Lower leg skin (tissue), 3 donors: ENCODE measurements around the gene PDE1C.

ENCODE experiments used
- POLR2A ChIP-seq, 2 donors: fragments of 450-650 bp; IDR thresholded peaks; one replicate each; pipeline ENCODE4 v1.6.1; 2016 to 2017; ENCODE audit warnings: antibody characterized with exemption in 2 of 2, mild to moderate bottlenecking in 1 of 2, moderate library complexity in 1 of 2
- TF ChIP-seq, protein P1 (sequence below), 3 donors: fragments of 450-650 bp; IDR thresholded peaks; one replicate each; pipeline ENCODE4 v1.5.1; 2016; ENCODE audit warnings: antibody characterized with exemption in 3 of 3, mild to moderate bottlenecking in 3 of 3, moderate library complexity in 2 of 3

DNA sequence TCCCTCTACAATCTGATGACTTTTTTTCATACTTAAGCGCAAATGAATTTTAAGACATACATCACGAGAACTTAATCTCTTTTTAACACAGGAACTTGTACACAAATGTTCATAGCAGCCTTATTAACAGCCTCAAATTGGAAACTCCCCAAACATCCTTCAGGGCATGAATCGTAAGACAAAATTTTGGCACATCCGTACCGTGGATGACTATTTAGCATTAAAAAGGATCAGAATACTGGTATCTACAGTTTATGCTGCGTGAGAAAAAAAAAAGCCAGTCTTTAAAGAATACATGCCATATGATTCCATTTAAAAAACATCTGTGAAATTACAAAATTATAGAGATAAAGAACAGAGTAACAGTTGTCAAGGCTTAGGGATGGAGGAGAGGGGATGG is 46.8 kb downstream of the PDE1C start:
- TF ChIP-seq, protein P1, sequence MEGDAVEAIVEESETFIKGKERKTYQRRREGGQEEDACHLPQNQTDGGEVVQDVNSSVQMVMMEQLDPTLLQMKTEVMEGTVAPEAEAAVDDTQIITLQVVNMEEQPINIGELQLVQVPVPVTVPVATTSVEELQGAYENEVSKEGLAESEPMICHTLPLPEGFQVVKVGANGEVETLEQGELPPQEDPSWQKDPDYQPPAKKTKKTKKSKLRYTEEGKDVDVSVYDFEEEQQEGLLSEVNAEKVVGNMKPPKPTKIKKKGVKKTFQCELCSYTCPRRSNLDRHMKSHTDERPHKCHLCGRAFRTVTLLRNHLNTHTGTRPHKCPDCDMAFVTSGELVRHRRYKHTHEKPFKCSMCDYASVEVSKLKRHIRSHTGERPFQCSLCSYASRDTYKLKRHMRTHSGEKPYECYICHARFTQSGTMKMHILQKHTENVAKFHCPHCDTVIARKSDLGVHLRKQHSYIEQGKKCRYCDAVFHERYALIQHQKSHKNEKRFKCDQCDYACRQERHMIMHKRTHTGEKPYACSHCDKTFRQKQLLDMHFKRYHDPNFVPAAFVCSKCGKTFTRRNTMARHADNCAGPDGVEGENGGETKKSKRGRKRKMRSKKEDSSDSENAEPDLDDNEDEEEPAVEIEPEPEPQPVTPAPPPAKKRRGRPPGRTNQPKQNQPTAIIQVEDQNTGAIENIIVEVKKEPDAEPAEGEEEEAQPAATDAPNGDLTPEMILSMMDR (IDR thresholded peaks at IDR 0.05) = no peak
- TF ChIP-seq POLR2A (IDR thresholded peaks at IDR 0.05) = no peak
